ENCODE measurements around the gene FAM174C.
"Not testable (repeated sequence)": the region's sequence is repeated elsewhere in the genome, so short reads cannot be mapped to it uniquely, and the experiment has no call there.

FAM174C gene

GRCh38 chr19:1237027-1237659 lies 38.2 kb upstream of the FAM174C start:
- DNase-seq (ENCODE audit: low read depth) = no peak

DNA sequence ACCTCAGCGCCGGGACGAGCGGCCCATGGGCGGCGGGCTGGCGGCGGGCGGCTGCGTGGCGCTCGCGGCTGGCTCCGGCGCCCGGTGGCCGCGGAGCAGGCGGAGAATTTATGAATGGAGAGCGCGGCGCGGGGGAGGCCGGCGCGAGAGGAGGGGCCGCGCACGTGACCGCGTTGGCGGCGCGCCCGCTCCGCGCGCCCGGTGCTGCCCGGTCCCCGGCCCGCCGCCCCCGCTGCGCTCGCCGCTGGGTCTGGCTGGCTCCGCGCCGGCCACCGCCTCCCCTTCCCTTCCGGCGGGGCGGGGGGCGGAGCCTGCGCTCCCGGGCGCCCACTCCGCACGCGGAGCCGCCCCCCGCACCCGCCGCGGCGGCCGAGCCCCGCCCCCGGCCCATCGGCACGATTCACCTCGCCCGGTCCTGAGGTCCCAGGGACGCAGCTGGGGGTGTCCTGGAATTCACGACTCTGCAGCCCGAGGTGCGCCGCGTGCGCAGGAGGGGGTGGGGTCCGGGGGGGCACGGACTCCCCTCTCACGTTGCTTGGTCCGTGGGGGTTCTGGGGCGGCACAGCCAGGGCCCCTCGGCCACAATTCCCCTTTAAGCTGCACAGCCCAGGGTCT lies 37.5 kb upstream of the FAM174C start, which contains the start of gene CBARP:
Gene CBARP, minus strand, starts transcription at position 252 of the 615 bp plus-strand sequence. CDS start 1,905 bp downstream, outside the sequence.
- no peak for DNase-seq (ENCODE audit: low read depth)

- DNase-seq (ENCODE audit: low read depth) = no peak
These were observed 36.7 kb upstream of the FAM174C start for GRCh38 chr19:1238369-1239303.

GRCh38 chr19:1239420-1239795 lies 35.9 kb upstream of the FAM174C start:
- DNase-seq (ENCODE audit: low read depth) = no peak

DNA sequence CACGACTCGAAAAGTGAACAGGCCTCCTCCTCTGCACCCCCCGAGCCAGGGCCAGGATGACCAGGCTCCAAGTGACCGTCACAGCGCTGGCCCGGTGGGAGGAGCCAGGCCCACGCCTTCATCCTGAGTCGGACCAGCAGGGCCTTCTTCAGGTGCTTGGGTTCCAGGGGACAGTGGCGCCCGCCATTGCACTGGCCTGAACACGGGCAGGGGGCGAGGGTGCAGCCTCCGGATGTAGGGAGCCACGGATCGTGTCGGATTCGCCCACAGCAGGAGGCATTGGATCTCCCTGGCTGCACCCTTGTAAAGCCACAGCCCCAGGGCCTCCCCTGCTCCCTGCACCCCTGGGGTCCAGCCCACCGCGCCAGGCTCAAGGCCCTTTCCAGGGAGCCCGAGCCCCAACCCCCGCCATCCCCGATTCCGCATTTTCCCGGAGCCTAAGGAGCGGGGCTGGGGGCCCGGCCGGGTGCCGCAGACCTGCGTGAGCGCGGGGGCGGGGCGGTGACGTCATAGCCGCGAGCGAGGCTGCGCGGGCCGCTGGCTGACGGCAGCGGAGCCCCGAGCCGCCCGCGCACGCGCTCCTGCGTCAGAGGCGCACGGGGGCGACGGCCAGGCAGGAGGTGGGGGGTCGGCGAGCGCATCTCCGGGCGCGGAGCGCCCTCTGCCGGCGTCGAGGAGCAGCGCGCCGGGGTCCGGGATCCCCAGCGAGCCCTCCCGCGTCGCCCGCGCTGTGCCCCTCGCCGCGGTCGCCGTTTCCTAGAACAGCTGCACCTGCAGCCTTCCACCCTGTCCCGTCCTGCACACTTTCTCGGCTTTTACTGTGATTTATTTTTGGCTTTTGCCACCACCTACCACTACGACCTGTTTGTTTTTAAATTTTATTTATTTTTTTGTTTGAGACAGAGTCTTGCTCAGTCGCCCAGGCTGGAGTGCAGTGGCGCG lies 35.3 kb upstream of the FAM174C start:
- DNase-seq (ENCODE audit: low read depth) = peak; percentile 84

DNA sequence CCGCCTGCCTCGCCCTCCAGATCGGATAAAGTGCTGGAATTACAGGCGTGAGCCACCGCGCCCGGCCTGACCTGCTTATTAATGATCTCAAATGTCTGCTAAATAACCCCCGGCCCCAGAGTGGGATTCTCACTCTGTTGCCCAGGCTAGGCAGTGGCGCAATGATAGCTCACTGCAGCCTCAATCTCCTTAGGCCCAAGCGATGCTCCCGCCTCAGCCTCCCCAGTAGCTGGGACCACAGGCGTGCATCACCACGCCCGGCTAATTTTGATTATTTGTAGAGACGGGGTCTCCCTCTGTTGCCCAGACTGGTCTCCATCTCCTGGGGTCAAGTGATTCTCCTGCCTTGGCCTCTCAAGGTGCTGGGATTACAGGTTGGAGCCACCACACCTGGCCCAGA lies 34.4 kb upstream of the FAM174C start:
- DNase-seq (ENCODE audit: low read depth) = no peak

GRCh38 chr19:1241417-1242095 lies 33.8 kb upstream of the FAM174C start, which contains the start of gene ATP5F1D:
ATP5F1D (plus strand) TSS chr19:1241751; CDS start chr19:1241851, 100 bp downstream.
- peak; percentile 95 for DNase-seq (ENCODE audit: low read depth)

- peak; percentile 76 for DNase-seq (ENCODE audit: low read depth)
These were observed 31.3 kb upstream of the FAM174C start for GRCh38 chr19:1243768-1244692.

GRCh38 chr19:1244693-1245451 lies 30.5 kb upstream of the FAM174C start:
- no peak for DNase-seq (ENCODE audit: low read depth)

DNA sequence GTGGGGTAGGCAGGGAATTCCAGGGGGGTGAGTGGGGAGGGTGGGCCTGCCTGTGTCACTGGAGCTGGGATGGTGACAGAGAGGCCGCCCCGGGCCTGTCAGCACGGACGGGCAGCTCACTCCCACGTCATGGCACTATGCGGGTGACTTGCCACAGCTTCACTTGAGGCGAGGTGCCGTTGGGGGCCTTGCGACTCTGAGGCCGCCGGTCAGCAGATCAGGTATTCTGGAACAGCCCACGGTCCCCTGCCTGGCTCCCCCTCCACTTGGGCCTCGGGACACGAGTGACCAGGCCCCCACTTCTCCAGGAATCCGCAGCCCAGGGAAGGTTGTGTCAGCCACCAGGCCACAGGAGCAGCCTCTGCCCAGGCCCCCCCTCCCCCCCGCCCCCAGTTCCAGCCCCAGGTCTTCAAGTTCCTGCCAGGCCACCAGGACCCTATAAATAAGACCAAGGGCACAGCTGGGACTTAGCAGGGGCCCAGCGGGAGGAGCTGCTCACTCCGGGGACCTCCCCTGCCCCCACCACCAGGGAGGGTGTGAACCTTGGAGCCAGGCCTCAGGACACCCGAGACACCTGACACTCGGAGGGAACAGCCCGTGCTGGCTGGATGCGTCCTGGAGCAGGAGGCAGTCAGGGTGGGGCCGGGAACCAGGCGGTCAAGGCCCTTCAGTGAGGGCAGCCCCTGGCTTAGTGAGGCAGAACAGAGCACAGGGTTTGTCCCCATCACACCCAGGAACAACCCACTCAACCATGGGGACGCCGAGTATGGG lies 29.7 kb upstream of the FAM174C start:
- no peak for DNase-seq (ENCODE audit: low read depth)

DNA sequence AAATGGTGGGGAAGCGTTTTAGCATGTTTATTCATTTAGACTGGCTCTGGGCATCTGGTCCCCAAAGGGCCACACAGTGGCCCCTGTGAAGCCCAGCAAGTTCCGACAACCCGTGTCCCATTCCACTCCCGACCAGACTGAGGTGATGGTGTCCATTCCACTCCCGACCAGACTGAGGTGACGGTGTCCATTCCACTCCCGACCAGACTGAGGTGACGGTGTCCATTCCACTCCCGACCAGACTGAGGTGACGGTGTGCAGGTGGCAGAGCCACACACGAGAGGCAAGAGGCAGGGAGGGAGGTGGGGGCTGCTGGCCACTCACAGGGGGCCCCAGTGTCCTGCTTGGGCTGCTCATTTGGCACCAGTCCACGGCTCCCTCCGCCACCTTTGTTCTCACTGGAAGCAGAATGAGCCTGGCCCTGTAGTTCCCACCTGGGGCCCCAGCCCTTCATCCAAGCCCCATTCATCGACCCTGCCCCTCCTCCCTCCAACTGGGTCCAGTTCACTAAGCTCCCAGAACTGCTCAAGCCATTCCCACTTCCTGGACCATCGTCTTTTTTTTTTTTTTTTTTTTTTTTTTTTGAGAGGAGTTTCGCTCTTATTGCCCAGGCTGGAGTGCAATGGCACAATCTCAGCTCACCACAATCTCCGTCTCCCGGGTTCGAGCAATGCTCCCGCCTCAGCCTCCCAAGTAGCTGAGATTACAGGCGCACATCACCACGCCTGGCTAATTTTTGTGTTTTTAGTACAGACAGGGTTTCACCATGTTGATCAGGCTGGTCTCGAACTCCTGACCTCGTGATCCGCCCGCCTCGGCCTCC lies 28.9 kb upstream of the FAM174C start:
- DNase-seq (ENCODE audit: low read depth) = not testable (repeated sequence)

DNA sequence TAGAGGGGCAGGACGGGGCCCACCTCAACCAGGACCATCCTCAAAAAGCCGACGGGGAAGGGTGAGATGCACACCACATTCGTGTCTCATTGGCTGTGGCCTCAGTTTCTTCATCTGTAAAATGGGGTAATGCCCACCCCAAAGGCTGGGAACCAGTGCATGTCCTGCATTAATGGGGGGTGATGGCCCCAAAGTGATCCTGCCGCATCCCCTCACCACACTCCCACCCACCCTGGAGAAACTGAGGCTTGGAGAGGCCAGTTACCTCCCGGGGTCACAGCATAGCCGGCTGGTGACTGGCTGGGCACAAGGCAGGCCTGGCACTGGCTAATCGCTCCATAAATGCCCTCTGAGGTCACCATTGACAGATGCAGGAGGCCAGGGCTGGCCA lies 27.6 kb upstream of the FAM174C start:
- no peak for DNase-seq (ENCODE audit: low read depth)

DNA sequence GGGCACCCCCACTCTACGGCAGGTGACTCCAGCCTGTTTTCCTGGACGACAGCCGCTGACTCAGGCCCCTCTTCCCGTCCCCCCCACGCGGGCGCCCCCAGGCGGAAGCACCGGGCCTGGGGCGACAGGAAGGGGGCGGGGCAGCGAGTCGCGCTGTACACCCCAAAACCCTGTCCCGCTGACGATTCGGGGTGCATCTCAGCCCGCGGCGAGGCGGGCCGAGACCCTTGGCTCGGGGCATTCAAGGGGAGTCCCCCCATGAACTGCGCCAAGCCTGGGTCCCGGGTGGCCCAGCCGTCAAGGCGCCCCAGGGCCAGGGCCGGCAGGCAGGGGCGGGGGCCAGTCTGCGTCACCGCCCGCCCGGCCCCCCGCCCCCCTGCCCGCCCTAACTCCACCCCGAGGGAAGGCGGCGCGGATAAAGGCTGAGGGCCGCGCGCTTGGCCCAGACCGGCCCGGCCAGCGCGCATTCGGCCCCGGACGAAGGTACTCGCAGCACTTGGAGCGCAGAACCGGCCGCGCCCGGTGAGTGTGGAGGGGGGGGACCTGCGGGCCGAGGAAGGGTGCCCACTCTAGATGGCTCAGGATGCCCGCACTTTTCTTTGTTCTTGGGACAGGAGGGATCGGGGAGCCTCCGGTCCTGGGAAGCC lies 27.1 kb upstream of the FAM174C start, which contains the start of gene MIDN:
Gene MIDN, plus strand, starts transcription at position 445 of the 647 bp plus-strand sequence. CDS start 1,714 bp downstream, outside the sequence.
- peak; percentile 85 for DNase-seq (ENCODE audit: low read depth)

DNA sequence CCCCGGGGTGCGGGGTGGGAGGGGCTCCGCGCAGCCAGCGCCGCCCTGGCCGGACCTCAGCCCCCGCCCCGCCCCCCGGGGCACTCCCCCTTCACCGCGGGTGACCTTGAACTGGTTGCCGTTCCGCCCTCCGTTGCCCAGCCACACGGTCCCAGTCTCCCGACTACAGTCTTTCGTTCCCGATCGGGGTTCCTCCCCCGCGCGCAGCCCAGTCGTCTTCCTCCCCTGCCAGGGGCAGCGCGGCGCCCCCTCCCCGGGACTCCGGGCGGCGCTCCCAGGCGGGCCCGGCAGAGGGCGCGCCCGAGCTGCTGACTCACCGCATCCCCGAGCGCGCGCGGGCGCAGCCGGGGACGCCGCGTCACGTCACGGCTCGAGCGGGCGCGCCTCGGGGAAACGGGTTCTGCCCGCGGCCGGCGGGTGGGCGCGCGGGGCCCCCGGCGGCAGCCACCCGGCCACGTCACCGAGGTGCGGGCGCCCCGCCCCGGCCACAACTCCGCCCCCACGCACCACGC lies 26.5 kb upstream of the FAM174C start:
- peak; percentile 67 for DNase-seq (ENCODE audit: low read depth)

GRCh38 chr19:1249298-1249989 lies 25.9 kb upstream of the FAM174C start:
- DNase-seq (ENCODE audit: low read depth) = peak; percentile 92

- DNase-seq (ENCODE audit: low read depth) = no peak
These were observed 25.3 kb upstream of the FAM174C start for GRCh38 chr19:1249990-1250436.

Measured in amniotic epithelial cell (primary cell).